SJCRH30 (cell line): ENCODE data around the gene LONRF2. TPM values are rescaled to one million over a fixed set of nuclear protein-coding genes. Genes with fewer than 3 reads are reported as not detected.
A peak's percentile ranks its signal among the peaks of the same experiment; 100 is the strongest.

ENCODE experiments used
- DNase-seq, 2 experiments: peaks; one replicate each; pipeline ENCODE4 v3.0.0-alpha.2; 2015 to 2020
- H3K27ac ChIP-seq: fragments of 250-450 bp; sonication (Bioruptor Pico); 2 replicates; pipeline ENCODE4 v1.5.1; 2020; ENCODE audit warnings: mild to moderate bottlenecking, moderate library complexity
- H3K27me3 ChIP-seq: fragments of 250-450 bp; sonication (Bioruptor Pico); 2 replicates; pipeline ENCODE4 v1.5.1; 2020; ENCODE audit warnings: mild to moderate bottlenecking, moderate library complexity
- H3K36me3 ChIP-seq: fragments of 250-450 bp; sonication (Bioruptor Pico); 2 replicates; pipeline ENCODE4 v1.5.1; 2020; ENCODE audit warnings: mild to moderate bottlenecking, moderate library complexity
- H3K4me1 ChIP-seq: fragments of 250-450 bp; sonication (Bioruptor Pico); 2 replicates; pipeline ENCODE4 v1.5.1; 2020; ENCODE audit warnings: mild to moderate bottlenecking, moderate library complexity
- H3K4me3 ChIP-seq: fragments of 250-450 bp; sonication (Bioruptor Pico); 2 replicates; pipeline ENCODE4 v1.5.1; 2020; ENCODE audit warnings: mild to moderate bottlenecking, moderate library complexity
- H3K9me3 ChIP-seq: fragments of 250-450 bp; sonication (Bioruptor Pico); replicated peaks from 2 replicates; pipeline ENCODE4 v1.5.1; 2020; ENCODE audit warnings: mild to moderate bottlenecking, moderate library complexity
- total RNA-seq: library from RNA; depleted of rRNA; stranded (reverse); fragments of >200 nt; shearing (Covaris generic); gene quantifications from 2 replicates; pipeline ENCODE4 v1.2.3, GENCODE V29; 2014

The LONRF2 gene
- total RNA-seq, 1 experiment from 2014 or later, result not detected

DNA sequence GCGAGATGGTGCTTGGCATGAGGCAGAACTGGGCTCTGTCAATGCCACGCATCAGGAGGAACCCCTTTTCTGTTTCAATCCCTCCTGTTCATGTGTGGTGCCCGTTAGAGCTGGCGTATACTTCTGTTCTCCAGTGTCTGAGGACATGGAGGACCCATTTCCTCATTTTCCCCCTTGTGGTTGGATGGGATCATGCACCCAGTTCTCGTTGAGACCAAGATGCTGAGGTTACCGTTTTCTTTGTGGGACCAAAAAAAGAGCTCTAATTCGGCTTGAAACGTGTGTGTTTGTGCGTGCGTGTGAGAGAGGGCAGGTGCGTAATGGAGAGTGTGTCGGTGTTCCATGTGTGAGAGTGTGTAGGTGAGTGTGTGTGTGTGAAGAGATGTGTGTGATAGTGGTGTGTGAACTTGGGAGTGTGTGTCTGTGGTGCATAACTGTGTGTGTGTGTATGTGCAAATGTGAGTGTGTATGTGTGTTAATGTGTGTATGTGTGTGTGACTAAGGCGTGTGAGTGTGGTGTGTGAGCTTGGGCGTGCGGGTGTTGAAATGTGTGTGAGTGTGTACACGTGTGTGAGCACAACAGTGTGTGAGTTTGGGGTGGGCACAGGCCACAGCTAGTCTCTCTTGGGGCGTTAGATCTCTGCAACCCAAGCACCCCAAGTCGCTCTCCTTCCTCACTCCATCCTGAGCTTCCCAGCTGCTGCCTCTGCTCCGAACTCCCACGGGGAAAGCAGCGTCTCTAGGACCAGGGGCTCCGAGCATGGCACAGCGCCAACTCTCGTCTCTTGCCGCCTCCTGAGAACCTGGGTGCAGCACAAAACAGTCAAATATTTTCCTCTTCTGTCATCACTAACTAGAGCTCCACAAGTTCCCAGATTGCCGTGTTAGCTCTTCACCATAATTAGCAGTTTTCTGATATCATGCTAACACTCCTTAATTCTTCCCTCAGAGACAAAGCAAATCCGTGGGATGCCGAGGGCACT, 75.8 kb downstream of the LONRF2 start:
- Histone ChIP-seq H3K27ac (no peak overlapping the region), H3K4me1 (no peaks in the 10 kb centered on the region), H3K36me3 (no peaks in the 10 kb centered on the region), H3K9me3 (no peaks in the 10 kb centered on the region), H3K4me3 (no peak overlapping the region), H3K27me3 (no peaks in the 10 kb centered on the region; the same call in none of the 2 replicates)
- DNase-seq, result peak in 1 of 2 experiments; percentile 27

DNA sequence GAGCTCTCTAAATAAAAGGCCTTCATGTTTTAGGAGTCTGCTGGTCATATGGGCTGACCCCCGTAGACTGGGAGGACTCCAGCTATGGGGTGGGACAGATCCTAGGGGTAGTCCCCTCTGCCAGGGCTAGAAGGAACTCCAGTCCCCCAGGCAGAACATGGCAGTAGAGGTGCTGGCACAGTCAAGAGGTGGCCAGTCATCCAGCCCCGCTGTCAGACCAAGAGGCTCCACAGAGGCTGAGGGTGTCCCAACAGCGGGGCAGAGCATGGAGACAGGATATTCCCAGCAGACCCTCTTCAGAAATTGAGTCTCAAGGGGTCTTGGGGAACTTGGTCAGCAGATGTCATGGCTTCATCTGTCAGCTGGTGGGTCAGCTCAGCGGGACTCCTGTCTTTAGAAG, 76.6 kb downstream of the LONRF2 start:
- Histone ChIP-seq H3K27ac (no peak overlapping the region), H3K27me3 (no peaks in the 10 kb centered on the region; the same call in none of the 2 replicates), H3K4me1 (no peaks in the 10 kb centered on the region), H3K9me3 (no peaks in the 10 kb centered on the region), H3K36me3 (no peaks in the 10 kb centered on the region), H3K4me3 (no peak overlapping the region)
- DNase-seq, result no peak

DNA sequence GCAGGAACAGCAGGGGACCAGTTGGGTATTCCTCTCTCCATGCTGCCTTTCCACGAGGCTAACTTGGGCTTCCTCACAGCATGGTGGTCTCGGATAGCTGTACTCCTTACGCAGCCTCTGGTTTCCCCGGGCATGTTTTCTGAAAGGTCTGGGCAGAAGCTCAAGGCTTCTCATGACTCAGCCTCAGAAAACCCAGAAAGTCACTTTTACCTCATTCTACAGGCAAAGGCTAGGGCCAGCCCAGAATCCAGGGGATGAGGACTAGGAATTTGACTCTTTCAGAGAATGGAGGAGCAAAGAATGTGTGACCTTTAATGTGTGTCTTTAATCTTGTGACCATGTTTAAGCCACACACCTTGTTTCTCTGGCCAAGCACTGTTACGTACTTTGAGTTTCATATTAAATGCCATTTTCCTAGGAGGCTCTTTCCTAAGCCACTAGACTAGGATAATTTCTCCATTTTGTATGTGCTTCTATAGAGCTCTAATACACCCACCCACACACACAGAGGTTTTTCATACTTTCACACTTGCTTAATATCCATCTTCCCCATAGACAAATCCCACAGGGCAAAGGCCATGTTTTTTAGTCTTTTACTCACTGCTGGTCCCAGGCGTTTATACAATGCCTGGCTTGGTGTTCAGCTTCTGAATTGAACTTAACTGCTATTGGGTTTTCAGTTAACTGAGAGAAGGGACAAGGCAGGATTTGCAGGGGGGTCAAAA, 77.3 kb downstream of the LONRF2 start:
- H3K4me3 ChIP-seq, result no peak overlapping the region
- DNase-seq, result no peak
- H3K27me3 ChIP-seq, result no peaks in the 10 kb centered on the region; the same call in none of the 2 replicates
- H3K36me3 ChIP-seq, result no peaks in the 10 kb centered on the region
- H3K27ac ChIP-seq, result no peak overlapping the region
- H3K4me1 ChIP-seq, result no peaks in the 10 kb centered on the region
- H3K9me3 ChIP-seq, result no peaks in the 10 kb centered on the region

DNA sequence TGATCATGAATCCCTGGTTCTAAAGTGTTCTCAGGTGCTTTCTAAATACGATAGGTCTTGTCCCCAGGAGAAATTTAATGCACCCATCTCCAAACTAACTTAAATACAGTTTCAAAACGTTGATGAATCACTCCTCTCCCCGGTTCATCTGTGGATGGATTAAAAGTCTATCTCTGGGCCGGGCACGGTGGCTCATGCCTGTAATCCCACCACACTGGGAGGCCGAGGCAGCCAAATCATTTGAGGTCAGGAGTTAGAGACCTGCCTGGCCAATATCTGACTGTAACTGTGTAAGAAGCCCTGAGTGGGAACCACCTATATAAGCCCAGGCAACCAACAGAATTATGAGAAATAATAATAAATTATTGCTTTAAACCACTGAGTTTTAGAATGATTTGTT, 78.7 kb downstream of the LONRF2 start:
- H3K4me3 ChIP-seq, result no peak overlapping the region
- no peaks in the 10 kb centered on the region for H3K9me3 ChIP-seq
- no peaks in the 10 kb centered on the region; the same call in none of the 2 replicates for H3K27me3 ChIP-seq
- no peaks in the 10 kb centered on the region for H3K36me3 ChIP-seq
- H3K27ac ChIP-seq, result no peak overlapping the region
- no peaks in the 10 kb centered on the region for H3K4me1 ChIP-seq
- no peak for DNase-seq

DNA sequence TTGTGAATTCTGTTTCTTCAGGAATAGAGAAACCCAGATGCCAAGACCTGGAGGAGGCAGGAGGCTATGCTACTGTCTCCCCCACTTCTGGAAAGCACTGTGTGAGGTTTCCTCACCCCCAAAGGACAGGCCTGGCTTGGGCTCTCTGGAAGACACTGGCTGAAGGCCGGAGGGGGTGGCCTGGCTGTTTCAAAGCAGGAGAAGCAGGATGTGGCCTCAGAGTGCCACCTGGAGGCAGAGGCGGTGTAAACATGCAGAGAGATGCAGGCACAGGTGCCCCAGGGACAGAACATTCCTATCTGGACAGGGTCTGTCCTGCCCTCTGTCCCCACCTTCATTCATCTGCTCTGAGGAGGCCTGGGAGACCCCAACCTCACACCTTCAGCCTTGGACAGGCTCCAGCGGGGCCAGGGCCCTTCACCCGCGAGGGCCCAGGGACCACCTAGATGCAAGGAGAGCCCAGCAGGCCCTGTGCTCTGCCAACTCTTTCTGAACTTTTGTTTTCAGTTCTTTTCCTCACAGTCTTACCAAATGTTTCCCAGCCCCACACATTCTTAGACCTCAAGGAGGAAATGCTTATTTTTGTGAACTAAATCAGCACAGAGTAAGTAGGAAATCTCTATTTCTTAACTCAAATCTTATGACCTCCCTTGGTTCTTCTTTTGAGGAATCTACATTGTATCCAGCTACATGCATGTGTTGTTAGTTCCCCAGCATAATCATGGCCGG, 79.2 kb downstream of the LONRF2 start:
- Histone ChIP-seq H3K36me3 (no peaks in the 10 kb centered on the region), H3K4me3 (no peak overlapping the region), H3K9me3 (no peaks in the 10 kb centered on the region), H3K27ac (no peak overlapping the region), H3K27me3 (no peaks in the 10 kb centered on the region; the same call in none of the 2 replicates), H3K4me1 (no peaks in the 10 kb centered on the region)
- peak; percentile 44 to 59 for DNase-seq

DNA sequence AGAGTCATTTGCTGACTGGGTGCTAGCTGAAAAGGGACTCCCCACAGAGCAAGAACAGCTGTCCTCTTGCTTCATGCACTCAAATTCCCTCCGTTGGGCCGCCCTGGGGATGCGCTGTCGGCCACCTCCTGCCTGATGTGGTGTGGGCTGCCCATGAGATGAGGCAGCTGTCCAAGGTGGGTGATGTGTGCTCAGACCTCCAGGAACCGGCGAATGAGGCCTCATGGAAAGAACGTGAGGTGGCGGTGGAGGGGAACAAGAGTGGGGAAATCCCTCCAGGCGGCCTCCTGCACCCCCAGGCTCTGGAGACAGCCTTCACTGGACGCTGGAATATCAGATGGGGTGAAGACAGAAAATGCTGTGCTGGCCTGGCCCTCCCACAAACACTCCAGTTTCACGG, 79.8 kb downstream of the LONRF2 start:
- Histone ChIP-seq H3K4me1 (no peaks in the 10 kb centered on the region), H3K27me3 (no peaks in the 10 kb centered on the region; the same call in none of the 2 replicates), H3K36me3 (no peaks in the 10 kb centered on the region), H3K4me3 (no peak overlapping the region), H3K27ac (no peak overlapping the region), H3K9me3 (no peaks in the 10 kb centered on the region)
- peak; percentile 27 to 28 for DNase-seq

DNA sequence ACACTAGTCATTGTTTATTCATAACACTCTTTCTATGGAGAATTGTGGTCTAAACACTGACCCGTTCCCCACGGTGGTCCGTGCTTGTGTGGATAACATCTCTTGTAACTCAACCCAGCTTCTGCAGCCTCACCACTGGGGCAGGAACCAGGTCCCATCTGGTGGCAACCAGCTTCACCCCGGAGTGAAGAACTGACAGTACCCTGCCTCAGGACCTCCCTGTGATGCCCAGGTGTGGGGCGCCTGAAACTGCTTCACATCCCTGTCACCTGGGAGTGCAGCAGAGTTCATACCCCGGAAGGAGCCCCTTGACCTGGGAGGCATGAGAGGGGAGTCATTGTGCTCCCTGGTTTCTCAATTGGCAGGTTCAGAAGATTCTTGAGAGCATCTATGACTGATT, 81.1 kb downstream of the LONRF2 start:
- Histone ChIP-seq H3K9me3 (no peaks in the 10 kb centered on the region), H3K27me3 (no peaks in the 10 kb centered on the region; the same call in none of the 2 replicates), H3K4me3 (no peak overlapping the region), H3K27ac (no peak overlapping the region), H3K36me3 (no peaks in the 10 kb centered on the region), H3K4me1 (no peaks in the 10 kb centered on the region)
- no peak for DNase-seq

DNA sequence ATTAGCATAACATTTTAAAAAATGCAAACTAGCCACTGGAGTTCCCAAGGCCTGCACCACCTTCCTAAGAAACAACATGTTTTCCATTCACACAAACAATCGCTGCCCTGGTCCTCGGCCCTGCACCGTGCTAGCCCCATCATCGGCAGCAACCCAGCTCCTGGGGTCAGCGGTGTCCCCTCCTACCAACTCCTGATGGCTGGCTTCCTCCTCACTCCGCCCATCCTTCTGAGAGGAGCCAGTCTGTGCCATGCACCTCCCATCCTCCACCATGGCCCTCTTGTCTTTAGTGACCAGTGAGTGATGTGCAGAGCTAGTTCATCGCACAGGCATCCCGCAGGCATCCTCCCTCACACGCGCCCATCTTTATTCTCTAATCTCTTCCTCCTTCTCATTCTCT, 81.9 kb downstream of the LONRF2 start:
- DNase-seq, result no peak
- Histone ChIP-seq H3K36me3 (no peaks in the 10 kb centered on the region), H3K4me1 (no peaks in the 10 kb centered on the region), H3K27me3 (no peaks in the 10 kb centered on the region; the same call in none of the 2 replicates), H3K27ac (no peak overlapping the region), H3K4me3 (no peak overlapping the region), H3K9me3 (no peaks in the 10 kb centered on the region)

DNA sequence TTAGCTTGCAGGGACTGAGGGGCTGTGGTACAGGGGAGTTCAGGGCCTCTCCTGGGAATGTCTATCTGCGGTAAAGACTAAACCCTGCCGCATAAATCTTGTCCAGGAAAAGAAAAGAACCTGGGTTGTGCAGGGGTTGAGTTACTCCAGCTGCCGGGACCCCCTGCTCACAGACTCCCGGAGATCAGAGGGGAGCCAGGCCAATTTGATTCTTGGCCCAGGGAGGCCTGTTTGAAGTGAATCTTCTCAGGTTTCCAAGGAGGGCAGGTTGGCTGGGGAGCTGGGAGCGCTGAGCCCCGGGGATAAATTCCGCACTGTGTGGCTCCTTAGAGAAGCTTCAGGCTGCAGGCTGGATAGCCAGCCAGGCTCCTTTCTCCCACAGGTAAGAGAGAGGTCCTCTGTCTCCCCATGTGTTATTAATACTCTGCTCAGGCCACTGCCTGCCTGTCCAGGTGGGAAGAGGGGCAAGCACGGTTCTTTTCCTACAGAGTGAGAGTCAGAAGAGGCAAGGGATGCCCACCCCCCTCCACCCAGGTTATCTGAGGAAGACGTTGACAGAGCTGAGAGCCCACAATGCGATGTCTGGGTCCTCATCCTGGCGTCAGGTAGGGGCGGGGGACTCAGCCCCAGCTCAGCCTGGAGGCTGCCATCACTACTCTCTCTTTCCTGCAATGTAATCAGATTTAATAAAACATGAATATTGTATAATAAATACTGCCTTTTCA, 82.7 kb downstream of the LONRF2 start:
- H3K27me3 ChIP-seq, result no peaks in the 10 kb centered on the region; the same call in 1 of the 2 replicates
- no peak overlapping the region for H3K27ac ChIP-seq
- no peak for DNase-seq
- H3K4me1 ChIP-seq, result no peaks in the 10 kb centered on the region
- H3K4me3 ChIP-seq, result no peak overlapping the region
- H3K9me3 ChIP-seq, result no peaks in the 10 kb centered on the region
- no peaks in the 10 kb centered on the region for H3K36me3 ChIP-seq

DNA sequence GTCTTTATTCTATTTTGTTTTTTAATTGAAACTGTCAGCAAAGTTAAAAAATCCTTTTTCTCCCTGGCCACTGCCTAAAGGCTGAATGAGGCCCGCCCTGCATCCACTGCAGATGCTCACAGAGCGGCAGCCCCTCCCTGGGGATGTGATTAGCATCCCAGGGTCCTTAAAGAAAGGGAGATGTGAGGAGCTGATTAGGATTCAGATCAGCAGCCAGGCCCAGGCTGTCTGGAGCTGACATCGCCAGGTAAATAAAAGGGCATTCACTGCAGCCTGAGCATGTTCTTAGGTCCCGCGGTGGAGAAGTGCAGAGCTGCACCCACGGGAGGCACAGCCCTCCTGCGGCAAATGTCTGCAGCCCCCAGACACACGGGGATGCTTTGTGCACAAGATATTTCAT, 83.8 kb downstream of the LONRF2 start:
- no peaks in the 10 kb centered on the region; the same call in 1 of the 2 replicates for H3K27me3 ChIP-seq
- H3K4me3 ChIP-seq, result no peak overlapping the region
- DNase-seq, result no peak
- H3K27ac ChIP-seq, result no peak overlapping the region
- no peaks in the 10 kb centered on the region for H3K4me1 ChIP-seq
- no peaks in the 10 kb centered on the region for H3K36me3 ChIP-seq
- no peaks in the 10 kb centered on the region for H3K9me3 ChIP-seq

DNA sequence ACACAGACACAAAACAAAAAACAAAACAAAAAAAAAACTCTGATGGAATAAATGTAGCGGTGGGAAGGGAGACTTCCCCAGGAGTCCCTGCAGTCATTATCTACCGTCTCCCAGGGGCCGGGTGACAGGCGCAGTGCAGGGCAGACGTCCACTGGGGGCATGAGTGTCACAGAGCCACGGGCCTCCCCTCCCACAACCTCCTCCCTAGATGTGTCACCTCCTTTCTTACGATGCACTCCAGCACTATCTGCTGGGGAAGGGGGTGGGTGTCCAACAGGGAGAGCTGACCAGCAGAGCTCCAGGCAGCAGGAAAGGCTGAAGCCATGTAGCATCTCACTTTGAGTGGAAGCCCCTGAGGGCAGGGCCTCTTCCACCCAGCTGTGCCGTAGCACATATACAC, 84.5 kb downstream of the LONRF2 start:
- no peak overlapping the region for H3K27ac ChIP-seq
- H3K4me3 ChIP-seq, result no peak overlapping the region
- H3K4me1 ChIP-seq, result no peaks in the 10 kb centered on the region
- H3K36me3 ChIP-seq, result no peaks in the 10 kb centered on the region
- DNase-seq, result no peak
- H3K27me3 ChIP-seq, result no peaks in the 10 kb centered on the region; the same call in 1 of the 2 replicates
- H3K9me3 ChIP-seq, result no peaks in the 10 kb centered on the region

DNA sequence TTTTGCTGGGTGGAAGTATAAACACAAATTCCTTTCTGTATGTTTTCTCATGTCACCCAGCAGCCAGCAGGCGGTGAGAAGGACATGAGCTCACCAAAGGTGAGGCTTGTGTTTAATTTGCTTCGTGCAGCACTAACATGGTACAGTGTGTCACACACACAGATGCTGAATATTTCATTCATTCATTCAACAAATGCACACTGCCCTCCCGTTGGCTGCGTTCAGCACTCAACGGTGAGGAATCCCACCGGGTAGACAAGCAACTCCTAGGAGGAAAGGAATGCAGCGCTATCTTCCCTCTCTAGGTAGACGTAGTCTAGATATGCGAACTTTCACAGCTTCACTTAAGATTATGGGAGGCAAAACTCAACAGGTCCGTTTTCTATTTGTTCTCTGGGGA, 85.1 kb downstream of the LONRF2 start:
- Histone ChIP-seq H3K4me3 (no peak overlapping the region), H3K27me3 (no peaks in the 10 kb centered on the region), H3K4me1 (no peaks in the 10 kb centered on the region), H3K9me3 (no peaks in the 10 kb centered on the region), H3K36me3 (no peaks in the 10 kb centered on the region), H3K27ac (no peak overlapping the region)
- no peak for DNase-seq

DNA sequence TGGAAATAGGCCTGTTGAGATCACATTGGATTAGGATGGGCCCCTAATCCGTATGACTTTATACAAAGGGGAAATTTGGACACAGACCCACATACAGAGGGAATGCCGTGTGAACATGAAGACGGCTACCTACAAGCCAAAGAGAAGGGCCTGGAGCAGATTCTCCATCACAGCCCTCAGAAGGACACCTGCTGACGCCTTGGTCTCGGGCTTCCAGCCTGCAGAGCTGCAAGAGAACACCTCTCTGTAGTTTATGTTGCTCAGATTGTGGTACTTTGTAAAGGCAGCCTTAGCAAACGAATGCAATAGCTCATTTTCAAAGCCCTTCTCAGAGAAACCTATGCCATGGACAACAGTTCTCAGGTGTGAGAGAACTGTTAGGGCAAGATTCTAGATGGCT, 86.1 kb downstream of the LONRF2 start:
- no peak overlapping the region for H3K4me3 ChIP-seq
- no peaks in the 10 kb centered on the region for H3K9me3 ChIP-seq
- no peaks in the 10 kb centered on the region for H3K36me3 ChIP-seq
- DNase-seq, result no peak
- H3K4me1 ChIP-seq, result no peaks in the 10 kb centered on the region
- H3K27ac ChIP-seq, result no peak overlapping the region
- no peaks in the 10 kb centered on the region for H3K27me3 ChIP-seq

DNA sequence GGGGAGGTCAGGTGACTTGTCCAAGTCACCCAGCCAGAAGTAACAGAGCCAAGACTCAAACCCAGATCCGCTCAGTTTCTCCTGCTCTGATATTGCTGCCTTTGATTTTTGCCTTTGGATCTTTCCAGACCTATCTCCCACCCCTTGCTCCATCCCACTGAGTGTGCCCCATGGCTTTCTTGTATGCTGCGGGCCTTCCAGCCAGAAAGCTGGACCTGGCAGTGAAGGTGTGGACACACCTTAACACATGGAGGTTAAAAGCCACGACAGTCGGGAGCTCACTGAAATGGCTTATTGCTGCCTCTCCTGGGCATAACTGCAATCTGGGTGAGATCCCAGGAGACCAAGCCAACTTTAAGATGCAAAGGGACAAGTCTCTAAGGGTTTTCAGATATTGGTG, 86.7 kb downstream of the LONRF2 start:
- no peak for DNase-seq

More for the DNA sequence above, 86.7 kb downstream of the LONRF2 start:
- Histone ChIP-seq H3K4me1 (no peaks in the 10 kb centered on the region), H3K4me3 (no peak overlapping the region), H3K27ac (no peak overlapping the region), H3K36me3 (no peaks in the 10 kb centered on the region), H3K9me3 (no peaks in the 10 kb centered on the region), H3K27me3 (no peaks in the 10 kb centered on the region)
